NCI-H2107 treated with DMSO at 0.1 percent for 48 hours (cell line): Measurements from ENCODE around the gene SHISA4.

ENCODE experiments used
- DNase-seq: peaks from one replicate; lab custom pipeline; 2025; ENCODE audit not compliant: unreplicated experiment; lab: John Stamatoyannopoulos, UW

The SHISA4 gene

DNA sequence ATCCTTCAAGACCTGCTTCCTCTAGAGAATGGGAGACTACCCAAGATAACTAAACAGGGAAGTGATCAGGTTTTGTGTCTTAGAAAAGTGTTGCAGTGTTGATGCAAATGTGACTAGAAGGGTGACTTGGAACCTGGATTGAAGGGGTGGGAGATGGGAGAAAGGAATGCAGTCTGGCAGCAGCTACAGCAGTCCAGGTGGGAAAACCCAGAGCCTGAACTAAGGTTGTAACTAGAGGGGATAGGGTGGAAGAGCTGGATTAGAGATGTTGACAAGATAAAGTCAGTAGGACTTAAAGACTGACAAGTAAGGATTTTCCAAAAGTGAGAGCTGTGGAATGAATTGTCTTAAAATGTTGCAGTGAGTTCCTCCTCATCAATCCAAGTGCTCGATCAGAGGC is 7.1 kb upstream of the SHISA4 start:
- no peak for DNase-seq

DNA sequence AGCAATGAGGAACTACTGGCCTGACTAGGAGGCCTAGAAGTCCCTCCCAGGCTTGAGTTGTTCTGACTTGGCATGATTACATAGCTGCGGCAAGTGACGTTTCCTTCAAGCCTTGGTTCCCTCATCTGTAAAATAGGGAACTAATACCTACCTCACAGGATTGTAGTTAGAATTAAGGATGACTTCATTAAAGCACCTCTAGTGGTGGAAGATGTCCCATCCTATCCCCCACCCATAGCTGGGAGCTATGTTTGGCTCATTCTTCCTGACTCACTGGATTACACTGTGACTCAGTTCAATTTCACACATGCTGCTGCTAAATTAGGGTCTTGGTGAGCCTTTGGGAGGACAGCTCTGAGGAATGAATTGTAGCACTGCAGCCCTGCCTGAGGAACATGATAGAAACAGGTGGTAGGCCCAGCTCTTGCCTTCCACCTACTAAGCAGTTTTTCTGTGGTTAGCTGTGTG is 6.0 kb upstream of the SHISA4 start:
- DNase-seq, result no peak

DNA sequence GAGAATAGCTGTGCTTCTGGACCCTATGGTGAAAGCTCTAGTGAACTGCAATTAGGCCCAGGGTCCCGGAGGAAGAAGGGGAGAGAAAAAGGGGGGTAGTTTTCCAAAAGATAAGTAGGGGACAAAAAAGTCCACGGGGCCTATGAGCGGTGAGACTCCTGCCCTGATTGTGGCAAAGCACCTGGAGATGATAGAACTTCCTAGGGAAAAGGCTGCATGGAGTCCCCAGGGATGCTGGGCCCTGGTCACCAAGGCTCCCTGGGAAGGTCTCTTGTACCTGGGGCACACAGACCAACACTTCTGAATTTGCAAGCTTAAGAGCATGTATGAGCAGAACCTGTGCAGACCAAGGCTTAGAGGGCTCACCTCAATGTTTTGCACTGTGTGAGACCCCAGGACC is 5.4 kb upstream of the SHISA4 start:
- no peak for DNase-seq

DNA sequence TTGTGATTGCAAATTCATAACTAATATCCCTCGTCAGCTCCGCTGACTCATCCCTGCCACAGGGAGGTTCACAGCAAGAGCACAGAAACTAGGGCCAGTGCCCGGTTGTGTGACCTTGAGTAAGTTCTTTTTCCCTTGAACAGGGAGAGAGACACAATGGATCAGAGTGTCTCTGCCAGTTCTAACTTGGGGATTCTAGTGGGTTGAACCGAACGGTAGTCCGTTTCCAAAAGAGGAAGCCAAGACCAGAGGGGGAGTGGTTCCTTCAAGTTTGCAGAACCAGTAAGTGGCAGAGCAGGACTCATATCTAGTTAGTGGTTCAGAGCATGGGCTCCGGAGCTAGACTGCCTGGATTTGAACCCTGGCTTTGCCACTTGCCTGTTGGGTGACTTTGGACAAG is 4.9 kb upstream of the SHISA4 start:
- DNase-seq, result no peak

DNA sequence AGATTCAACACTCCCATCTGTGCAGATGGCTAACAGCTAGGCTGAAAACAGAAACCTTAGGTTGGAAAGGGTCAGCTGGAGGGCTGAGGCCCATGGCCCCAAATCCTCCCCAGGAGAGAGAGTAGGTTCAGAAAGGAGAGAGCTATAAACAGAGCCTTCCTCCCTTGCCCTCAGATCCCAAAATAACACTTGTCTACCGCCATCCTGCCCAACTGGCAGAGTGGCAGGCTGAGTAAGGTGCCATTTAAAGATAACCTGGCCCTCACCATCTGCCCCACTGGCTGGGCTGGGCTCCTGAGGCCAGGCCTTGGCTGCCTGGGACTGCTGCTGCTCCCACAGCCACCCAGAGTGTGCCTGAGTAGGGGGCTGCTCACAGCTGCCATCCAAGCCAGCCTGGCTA is 4.3 kb upstream of the SHISA4 start:
- no peak for DNase-seq

DNA sequence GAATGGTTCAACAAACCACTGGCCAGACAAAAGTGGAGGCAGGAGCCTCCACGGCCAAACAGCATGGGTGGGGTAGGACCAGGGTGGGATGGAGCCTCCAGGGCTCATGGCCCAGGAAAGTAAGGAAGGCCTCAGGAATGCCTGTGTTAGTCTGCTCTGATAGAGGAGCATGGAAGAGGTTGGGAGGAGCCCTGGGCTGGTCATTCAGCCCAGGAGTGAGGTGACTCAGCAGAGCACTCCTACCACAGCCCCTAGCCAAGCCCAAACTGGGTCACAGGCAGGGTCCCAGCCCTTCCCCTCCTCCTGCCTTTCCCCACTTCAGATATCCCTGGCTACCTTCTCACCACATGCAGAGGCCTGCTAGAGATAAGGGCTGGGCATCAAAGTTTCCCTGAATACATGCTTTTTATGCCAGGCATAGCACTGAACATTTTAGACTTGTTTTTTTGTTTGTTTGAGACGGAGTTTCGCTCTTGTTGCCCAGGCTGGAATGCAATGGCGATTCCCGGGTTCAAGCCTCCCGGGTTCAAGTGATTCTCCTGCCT is 3.1 kb upstream of the SHISA4 start:
- no peak for DNase-seq

DNA sequence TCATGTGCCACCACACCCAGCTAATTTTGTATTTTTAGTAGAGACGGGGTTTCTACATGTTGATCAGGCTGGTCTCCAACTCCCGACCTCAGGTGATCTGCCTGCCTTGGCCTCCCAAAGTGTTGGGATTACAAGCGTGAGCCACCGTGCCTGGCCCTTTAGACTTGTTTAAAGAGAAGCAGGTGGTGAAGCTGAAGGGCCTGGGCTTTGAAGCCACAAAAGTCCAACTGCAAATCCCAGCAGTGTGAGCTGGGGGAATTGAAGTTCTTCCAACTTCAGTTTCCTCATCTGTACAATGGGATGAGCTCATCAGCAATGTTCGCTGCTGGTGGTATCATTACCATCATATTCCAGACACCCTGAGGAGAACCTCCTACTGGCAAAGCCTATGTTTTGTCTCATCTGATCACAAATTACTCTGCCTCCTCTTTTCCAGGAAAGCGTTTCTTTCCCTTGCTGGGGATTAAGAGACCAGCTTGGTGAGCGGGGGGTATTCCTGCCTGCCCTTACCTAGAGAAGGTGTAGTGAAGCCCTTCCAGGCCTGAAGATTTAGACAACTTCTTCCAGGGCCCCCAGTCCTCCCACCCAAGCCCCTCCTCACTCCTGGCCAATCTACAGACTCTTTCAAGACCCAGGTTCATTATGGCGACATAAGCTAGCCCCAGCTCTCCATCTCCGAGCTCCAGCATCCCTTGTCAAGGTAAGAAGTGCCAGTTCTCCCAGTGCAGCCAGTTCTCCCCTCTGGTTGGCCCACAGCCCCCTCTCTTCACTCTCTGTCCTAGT is 2.4 kb upstream of the SHISA4 start:
- DNase-seq, result no peak

DNA sequence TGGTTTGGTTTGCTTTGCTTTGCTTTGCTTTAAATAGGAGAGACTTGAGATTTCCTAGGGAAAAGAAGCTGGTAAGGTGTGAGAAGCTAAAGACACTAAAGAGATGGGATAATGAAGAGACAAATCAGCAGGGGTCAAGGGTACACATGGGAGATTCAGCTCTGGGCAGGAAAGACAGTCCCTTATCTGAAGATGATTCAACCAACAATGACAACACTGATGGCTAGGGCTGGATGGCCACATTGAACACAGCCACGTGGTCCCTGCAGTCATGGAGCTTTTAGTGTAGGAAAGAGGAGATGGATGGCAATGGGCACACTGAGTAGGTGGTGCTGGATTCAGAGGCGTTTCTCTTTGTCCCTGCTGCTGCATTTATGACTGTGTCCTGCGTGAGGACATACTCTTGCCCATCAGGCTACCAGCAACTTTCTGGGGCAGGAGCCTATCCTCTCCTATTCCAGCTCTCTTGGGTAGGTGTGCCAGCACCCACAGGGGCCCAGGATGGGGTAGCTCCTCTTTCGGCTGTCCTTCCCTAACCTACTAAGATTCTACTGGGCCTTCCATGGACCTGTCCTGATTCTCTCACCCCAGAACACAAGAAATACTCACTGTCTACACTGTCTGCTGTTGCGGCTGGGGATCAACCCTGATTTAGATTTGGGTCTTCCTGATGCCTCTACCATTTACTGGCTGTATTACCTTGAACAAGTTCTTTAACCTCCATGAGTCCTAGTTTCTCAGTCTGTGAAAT is 1.4 kb upstream of the SHISA4 start:
- no peak for DNase-seq

DNA sequence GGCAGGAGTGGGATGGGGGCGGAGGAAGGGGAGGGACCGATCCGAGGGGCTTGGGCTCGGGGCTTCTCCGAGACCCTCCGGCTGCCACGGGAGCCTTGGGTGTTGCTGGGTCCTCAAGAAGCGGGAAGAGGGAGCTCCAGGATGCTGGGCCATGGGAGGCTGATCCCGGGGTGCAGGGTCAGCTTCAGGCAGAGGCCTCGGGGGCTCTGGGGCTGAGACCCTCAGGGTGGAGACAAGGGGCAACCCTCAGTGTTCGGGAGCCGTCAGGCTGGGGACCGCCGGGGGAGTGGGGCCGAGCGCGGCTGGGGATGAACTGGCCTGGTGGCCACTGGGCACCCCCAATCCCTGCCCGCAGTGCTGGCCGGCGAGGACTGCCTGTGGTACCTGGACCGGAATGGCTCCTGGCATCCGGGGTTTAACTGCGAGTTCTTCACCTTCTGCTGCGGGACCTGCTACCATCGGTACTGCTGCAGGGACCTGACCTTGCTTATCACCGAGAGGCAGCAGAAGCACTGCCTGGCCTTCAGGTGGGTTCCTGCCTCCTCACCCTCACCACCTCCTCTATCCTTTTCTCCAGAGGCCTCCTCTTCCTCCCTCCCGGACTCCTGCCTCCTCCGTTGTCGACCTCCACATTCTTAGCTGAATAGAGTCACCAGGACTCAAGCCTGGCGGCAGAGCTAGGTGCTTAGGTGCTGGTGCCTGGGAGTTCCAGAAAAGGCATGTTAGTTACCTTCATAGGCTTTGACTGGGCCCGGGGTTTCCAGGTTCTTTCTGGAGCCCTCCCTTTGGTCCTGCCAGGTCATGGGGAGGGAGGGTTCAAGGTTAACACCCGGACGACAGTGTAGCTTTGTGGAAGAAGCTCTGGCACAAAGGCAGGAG is 631 bp downstream of the SHISA4 start:
- DNase-seq, result no peak

DNA sequence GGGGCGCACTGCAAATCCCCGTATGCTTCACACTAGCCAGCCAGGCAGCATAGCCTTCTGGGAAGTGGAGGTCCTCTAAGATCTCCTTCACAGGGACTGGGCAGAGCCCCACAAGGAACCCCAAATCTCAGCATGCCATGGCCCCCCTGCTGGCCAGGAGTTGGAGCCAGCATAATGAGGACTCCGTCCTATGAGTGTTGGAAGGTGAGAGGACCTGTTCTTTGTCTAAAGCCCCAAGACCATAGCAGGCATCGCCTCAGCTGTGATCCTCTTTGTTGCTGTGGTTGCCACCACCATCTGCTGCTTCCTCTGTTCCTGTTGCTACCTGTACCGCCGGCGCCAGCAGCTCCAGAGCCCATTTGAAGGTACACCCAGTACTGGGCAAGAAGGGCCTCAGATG is 1.5 kb downstream of the SHISA4 start:
- DNase-seq, result no peak

DNA sequence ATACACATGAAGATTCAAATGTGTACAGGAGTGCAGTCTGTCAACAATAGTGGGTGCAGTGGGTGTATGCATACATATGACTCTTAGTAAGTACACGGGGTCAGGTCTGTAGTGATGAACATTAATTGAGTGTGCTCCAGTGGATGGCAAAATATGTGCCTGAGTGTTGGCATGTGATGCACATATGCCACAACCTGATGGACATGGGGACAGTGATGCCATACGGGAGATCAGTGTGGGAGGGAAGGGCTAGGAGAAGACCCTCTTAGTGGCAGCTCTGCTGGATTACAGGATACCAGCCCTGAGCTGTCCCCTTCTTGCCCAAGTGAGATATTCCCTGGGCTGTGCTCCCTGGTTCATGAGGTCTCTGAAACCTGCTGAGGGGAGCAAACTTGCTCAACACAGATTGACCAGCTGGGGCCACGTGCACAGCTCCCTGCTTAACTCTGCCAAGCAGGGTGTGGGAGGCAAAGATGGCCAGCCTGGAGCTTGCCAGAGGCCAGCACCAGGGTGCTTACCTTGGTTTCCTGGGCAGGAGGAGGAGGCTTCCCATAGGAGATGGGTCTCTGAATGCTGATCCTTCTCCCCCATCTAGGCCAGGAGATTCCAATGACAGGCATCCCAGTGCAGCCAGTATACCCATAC is 2.2 kb downstream of the SHISA4 start:
- DNase-seq, result no peak

DNA sequence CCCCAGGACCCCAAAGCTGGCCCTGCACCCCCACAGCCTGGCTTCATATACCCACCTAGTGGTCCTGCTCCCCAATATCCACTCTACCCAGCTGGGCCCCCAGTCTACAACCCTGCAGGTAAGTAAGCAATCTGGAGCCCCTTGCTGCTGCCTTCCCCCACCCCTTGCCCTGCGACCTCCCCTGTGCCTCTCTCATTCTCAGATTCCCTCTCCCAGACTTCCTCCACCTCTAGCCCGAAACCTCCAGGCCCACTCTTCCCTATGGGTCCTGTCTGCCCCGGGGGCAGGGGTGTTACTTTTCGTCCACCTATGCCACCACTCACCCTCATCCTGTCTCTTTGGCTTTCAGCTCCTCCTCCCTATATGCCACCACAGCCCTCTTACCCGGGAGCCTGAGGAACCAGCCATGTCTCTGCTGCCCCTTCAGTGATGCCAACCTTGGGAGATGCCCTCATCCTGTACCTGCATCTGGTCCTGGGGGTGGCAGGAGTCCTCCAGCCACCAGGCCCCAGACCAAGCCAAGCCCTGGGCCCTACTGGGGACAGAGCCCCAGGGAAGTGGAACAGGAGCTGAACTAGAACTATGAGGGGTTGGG is 2.9 kb downstream of the SHISA4 start:
- no peak for DNase-seq

DNA sequence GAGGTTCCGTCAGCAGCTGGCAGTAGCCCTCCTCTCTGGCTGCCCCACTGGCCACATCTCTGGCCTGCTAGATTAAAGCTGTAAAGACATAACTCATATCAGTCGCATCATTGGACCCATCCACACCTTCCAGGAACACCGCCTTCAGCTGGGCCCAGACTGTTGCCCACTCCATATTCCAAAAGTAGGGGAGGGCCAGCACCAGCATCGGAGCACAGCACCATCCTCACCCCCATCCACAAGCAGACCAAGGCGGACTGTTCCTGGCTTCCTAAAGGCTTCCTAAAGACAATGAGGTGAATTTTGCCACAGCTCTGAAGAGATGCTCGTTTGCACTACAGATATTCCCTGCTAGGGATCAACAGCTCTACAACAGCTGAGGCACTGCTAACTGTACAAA is 3.5 kb downstream of the SHISA4 start:
- no peak for DNase-seq

DNA sequence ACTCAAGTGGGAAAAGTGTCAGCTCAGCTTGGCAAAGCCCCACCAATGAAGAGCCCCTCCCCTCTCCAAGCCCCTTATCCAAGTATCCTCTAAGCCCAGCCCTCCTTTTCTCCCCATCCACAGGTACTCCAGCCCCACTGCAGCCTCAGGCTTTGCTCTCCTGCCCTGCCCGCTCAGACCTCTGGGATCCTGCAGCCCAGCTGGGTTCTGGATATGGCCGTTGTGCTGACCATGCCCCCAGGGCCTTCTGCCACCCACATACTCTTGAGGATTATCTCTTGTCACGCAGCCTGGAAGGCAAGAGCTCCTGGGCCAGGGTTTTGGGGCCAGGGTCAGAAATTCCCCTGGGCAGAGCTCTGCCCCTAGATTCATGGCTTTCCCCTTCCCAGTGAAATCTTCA is 4.7 kb downstream of the SHISA4 start:
- no peak for DNase-seq

DNA sequence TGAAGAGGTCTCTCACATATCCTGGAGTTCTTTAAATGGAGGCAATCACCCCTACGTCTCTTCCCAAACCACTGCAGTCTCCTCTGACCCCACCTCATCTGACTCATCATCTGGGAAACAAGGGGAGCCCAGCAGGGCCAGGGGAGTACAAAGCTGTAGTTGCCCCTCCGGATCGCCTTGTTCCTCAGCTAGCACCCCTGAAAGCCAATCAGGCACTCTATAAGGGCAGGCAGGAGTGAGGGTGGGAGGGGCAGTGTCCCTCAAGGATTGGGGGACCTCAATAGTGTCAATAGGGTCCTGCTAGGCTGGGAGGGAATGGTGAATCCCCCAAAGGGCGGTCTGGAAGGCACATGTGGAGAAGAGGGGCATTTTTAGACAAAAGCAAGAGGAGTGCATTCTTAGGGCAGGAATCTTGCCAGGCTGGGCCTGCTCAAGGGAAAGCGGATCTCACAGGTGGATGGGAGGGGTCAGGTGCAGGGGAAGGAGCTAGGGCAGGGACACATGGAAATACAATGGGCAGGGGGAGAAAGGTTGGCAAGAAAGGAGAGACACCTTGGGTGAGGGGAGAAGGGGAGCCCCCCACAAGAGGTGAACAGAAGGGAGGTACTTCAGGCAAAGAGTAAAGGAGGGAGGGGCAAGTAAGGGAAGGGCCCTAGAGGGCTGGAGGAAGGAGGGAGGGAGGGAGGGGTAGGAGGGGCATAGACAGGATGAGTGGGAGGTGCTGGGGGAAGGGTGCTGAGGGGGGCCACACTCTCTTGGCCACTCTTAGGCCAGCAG is 5.8 kb downstream of the SHISA4 start:
- DNase-seq, result no peak

DNA sequence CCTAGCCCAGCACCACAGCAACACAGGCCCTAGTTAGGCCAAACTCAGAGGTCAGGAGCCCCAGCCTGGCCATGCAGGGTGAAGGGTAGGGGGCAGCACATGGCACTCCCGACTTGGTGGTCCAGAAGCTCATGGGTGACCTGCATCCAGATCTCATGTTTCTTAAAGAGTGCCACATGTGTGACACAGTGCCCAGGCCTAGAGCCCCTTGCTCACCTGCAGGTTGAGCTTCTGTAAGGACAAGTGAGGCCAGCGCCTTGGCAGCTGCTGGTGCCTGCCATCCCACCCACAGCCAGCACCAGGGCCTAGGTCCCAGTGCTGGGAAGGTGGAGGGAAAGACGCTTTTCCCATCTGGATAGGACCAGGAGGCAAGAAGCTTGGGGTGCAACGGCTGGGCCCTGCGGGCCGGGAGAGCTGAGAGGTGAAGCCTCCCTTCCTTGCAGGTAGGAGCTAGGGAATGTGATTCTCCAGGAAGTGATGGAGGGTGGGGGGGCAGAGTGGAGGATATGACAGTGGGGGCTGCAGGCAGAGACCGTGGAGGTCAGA is 6.5 kb downstream of the SHISA4 start:
- DNase-seq, result no peak

DNA sequence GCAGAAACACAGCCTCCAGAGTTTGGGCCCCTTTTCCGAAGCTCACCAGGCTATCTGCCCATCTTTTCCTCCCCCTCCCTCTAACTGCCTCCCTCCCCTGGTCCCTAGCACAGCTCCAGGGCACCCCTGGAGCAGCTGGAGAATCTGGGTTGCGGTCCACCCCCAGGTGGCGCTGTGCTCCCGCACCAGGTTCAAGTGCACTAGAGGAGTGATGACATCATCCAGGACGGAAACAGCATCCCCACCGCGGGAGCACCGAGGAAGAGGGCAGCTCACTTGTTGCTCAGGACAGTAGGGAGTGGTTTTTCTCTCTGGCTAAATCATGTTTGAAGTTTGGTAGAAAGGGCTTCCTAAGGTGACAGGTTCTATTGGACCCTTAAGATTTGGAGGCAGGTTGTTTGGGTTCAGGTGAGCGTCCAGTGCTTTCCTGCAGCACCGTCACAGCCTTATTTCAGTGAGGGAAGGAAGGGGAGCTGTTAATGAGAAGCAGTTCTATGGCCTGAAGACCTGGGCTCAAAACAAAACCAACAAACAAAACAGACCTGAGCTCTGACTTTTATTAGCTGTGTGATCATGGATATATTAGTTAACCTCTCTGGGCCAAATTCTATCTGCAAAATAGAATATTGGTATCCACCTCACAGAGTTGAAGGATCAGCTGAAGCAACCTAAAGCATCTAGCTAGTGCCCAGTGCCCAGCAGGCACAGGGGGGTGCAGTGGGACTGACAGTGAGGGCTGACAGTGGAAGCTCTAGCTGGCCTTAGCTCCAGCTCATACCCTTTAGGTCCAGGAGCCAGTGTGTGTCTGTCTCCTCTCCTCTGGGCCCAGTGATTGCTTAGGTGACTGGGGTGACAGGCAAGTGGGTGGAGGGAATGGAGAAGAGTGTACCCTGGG is 7.5 kb downstream of the SHISA4 start:
- peak; percentile 86 for DNase-seq

DNA sequence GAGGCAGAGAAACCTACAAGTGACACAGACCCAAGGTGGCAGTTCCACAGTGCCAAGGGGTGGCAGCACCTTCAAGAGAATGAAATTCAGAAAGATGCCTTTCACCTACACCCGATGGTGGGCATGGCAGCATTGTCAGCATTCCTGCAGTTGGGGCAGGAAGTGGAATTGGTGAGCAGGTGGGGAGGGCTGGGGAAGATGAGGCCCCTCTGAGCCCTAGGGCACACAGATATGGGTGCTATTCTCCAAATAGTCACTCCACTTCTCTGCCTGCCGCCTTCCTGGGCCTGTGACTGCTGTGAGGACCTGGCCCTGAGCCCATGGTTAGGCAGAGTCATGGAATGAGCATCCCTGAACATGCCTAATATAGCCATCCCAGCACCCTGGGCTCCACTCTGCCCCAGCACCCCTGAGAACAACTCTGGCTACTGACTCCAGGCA is 8.3 kb downstream of the SHISA4 start:
- no peak for DNase-seq
